H1 (cell line): Measurements from ENCODE around the gene CASKIN2.

Source experiments
- ASH2L ChIP-seq: fragments of 200-600, 300-600 bp; sonication (generic); IDR thresholded peaks from one replicate; pipeline ENCODE4 v1.7.1; 2017; ENCODE audit warnings: low read length
- ATF2 ChIP-seq: IDR thresholded peaks from 2 replicates; pipeline ENCODE4 v1.6.1; 2012; ENCODE audit warnings: low read length, inconsistent platforms
- POLR2A ChIP-seq, 2 experiments: IDR thresholded peaks; 1 replicate in 1 of 2; 2 replicates in 1 of 2; pipeline ENCODE4 v1.6.1; 2011; ENCODE audit warnings: low read depth in 2 of 2, low read length in 2 of 2, mild to moderate bottlenecking in 2 of 2; ENCODE audit errors: control extremely low read depth in 1 of 2
- POU5F1 ChIP-seq: IDR thresholded peaks from 2 replicates; pipeline ENCODE4 v1.6.1; 2011; ENCODE audit warnings: low read depth, mild to moderate bottlenecking, low read length, moderate library complexity
- RFX5 ChIP-seq: IDR thresholded peaks from 2 replicates; pipeline ENCODE4 v1.6.1; 2011; ENCODE audit warnings: low read depth, low read length, improper control_type of control experiment, borderline replicate concordance
- SIN3A ChIP-seq, 2 experiments: IDR thresholded peaks in 1 of 2; conservative IDR thresholded peaks in 1 of 2; 2 replicates each; pipeline ENCODE4 v1.6.1; 2011 to 2012; ENCODE audit warnings: low read length in 2 of 2, improper control_type of control experiment in 1 of 2, low read depth in 1 of 2, mild to moderate bottlenecking in 1 of 2
- TBP ChIP-seq: IDR thresholded peaks from 2 replicates; pipeline ENCODE4 v1.6.1; 2011; ENCODE audit warnings: low read depth, low read length, improper control_type of control experiment
- TEAD4 ChIP-seq: IDR thresholded peaks from 2 replicates; pipeline ENCODE4 v1.6.1; 2012; ENCODE audit warnings: low read depth, low read length, inconsistent platforms, mixed read lengths
- YY1 ChIP-seq: IDR thresholded peaks from 2 replicates; pipeline ENCODE4 v1.6.1; 2011; ENCODE audit warnings: low read depth, mild to moderate bottlenecking, low read length
- TF ChIP-seq, protein P1 (sequence below), 3 experiments: IDR thresholded peaks; 1 replicate in 2 of 3; 2 replicates in 1 of 3; pipeline versions ENCODE4 v1.5.1 to v1.6.1; 2011; ENCODE audit warnings: low read length in 3 of 3, mild to moderate bottlenecking in 3 of 3, inconsistent platforms in 2 of 3, low read depth in 1 of 3, moderate library complexity in 1 of 3; ENCODE audit not compliant: insufficient read depth in 1 of 3; ENCODE audit errors: control extremely low read depth in 1 of 3
- TF ChIP-seq, protein P2 (sequence below): IDR thresholded peaks from 2 replicates; pipeline ENCODE4 v1.6.1; 2012; ENCODE audit warnings: inconsistent platforms

DNA sequence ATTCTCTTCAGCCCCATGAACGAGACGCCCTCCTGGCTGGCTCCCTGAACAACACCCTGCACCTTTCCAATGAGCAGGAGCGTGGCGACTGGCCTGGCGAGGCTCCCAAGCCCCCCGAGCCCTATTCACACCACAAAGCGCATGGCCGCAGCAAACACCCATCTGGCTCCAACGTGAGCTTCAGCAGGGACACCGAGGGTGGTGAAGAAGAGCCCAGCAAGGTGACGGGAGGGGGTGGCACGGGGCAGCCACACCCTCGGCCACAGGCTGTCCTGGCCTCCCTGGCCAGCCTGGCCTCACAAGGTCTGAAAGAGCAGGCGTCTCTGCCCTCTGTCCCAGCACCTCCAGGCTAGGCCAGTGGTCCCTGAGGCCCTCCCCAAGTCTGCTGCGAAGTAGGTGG is 23.7 kb downstream of the CASKIN2 start:
- TF ChIP-seq, protein P1, sequence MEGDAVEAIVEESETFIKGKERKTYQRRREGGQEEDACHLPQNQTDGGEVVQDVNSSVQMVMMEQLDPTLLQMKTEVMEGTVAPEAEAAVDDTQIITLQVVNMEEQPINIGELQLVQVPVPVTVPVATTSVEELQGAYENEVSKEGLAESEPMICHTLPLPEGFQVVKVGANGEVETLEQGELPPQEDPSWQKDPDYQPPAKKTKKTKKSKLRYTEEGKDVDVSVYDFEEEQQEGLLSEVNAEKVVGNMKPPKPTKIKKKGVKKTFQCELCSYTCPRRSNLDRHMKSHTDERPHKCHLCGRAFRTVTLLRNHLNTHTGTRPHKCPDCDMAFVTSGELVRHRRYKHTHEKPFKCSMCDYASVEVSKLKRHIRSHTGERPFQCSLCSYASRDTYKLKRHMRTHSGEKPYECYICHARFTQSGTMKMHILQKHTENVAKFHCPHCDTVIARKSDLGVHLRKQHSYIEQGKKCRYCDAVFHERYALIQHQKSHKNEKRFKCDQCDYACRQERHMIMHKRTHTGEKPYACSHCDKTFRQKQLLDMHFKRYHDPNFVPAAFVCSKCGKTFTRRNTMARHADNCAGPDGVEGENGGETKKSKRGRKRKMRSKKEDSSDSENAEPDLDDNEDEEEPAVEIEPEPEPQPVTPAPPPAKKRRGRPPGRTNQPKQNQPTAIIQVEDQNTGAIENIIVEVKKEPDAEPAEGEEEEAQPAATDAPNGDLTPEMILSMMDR (IDR thresholded peaks at IDR 0.05; ENCODE audit: control extremely low read depth in 1 of 3, insufficient read depth in 1 of 3, low read depth in 1 of 3, low read length in 3 of 3): no peak
- TF ChIP-seq SIN3A (conservative IDR thresholded peaks at IDR 0.05 in 1 of 2, IDR thresholded peaks at IDR 0.05 in 1 of 2; ENCODE audit: low read depth in 1 of 2, low read length in 2 of 2): no peak
- TF ChIP-seq TBP: no peak
- no peak for TF ChIP-seq POU5F1
- no peak for TF ChIP-seq POLR2A (IDR thresholded peaks at IDR 0.05; ENCODE audit: control extremely low read depth in 1 of 2, low read depth in 2 of 2, low read length in 2 of 2)
- no peak for TF ChIP-seq TEAD4
- TF ChIP-seq YY1: no peak
- TF ChIP-seq RFX5: no peak
- TF ChIP-seq, protein P2, sequence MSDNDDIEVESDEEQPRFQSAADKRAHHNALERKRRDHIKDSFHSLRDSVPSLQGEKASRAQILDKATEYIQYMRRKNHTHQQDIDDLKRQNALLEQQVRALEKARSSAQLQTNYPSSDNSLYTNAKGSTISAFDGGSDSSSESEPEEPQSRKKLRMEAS: no peak
- no peak for TF ChIP-seq ASH2L
- TF ChIP-seq ATF2: no peak
